GM10266 (cell line): ENCODE results near the gene NCS1.

ENCODE experiments used
- DNase-seq: peaks from one replicate; pipeline ENCODE4 v3.0.0; 2012; ENCODE audit errors: extremely low spot score
- TF ChIP-seq, protein P1 (sequence below): IDR thresholded peaks from 2 replicates; pipeline ENCODE4 v1.5.1; 2012; ENCODE audit warnings: mild to moderate bottlenecking, low read depth; ENCODE audit not compliant: control insufficient read depth, insufficient read depth; ENCODE audit errors: missing control alignments

Gene NCS1

DNA sequence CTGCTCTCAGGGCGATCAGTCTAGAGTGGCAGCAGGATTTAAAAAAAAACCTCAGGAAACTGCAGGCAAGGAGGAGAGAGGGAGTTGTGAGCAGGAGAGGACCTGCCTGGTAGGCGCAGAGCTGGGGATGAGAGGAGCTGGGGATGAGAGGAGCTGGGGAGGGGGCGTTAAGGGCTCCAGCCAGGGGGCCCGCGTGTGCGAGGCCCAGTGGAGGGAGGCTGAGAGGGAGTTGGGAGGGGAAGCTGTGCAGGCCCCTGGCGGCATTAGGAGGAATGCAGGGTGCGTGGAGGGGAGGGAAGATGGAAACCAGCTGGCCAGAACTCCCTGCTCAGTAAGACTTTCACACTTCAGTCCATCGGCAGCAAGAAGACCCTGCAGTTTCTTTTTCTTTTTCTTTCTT, 48.1 kb downstream of the NCS1 start:
- DNase-seq = no peak
- TF ChIP-seq, protein P1, sequence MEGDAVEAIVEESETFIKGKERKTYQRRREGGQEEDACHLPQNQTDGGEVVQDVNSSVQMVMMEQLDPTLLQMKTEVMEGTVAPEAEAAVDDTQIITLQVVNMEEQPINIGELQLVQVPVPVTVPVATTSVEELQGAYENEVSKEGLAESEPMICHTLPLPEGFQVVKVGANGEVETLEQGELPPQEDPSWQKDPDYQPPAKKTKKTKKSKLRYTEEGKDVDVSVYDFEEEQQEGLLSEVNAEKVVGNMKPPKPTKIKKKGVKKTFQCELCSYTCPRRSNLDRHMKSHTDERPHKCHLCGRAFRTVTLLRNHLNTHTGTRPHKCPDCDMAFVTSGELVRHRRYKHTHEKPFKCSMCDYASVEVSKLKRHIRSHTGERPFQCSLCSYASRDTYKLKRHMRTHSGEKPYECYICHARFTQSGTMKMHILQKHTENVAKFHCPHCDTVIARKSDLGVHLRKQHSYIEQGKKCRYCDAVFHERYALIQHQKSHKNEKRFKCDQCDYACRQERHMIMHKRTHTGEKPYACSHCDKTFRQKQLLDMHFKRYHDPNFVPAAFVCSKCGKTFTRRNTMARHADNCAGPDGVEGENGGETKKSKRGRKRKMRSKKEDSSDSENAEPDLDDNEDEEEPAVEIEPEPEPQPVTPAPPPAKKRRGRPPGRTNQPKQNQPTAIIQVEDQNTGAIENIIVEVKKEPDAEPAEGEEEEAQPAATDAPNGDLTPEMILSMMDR = no peak

DNA sequence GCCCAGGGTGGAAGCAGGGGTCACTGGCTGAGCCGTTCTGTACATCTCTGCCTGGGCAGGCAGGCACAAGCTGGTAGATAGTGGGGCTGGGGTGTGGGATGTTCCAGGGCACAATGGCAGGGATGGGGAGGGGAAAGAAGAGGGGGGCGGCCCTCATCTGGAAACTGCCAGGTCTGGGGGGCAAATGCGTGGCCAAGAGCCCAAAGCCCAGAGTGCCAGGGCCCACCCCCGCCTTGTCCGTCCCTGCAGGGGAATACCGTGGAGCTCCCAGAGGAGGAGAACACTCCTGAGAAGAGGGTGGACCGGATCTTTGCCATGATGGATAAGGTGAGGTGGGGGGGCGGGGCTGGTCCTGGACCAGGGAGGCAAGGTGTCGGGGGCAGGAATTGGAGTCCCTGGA, 50.6 kb downstream of the NCS1 start:
- no peak for DNase-seq
- TF ChIP-seq, protein P1 = no peak

DNA sequence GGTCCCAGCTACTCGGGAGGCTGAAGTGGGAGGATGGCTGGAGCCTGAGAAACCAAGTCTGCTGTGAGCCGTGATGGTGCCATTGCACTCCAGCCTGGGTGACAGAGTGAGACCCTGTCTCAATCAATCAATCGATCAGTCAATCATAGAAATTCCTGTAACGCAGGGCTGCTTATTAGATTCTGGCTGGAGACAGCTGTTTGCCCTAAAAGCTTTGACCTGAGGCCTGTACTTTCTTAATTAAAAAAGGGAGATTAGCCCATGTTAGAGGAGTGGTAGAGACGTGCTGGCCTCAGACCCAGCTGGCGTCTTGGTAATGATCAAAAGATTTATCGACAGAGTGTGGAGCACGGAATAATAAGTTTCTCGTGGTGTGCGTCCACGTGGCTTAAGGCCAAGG, 52.9 kb downstream of the NCS1 start:
- TF ChIP-seq, protein P1 = no peak
- no peak for DNase-seq

DNA sequence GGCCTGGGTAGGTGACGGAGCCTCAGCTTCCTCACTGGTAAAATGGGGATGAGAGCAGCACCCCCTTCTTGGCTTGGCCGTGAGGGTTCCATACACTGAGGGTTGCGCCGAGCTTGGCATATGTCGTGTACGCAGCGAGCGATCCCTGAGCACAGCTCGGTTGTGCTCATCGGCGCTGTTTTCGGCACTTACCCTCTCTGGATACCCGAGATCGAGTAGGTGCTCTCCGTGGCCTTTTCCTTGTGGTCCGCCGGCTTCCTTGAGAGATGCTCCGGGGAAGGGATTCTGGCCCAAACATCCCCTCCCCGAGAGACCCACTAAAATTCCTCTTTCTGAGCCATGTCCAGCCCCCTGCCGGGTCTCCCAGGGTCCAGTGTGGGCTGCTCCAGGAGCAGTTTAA, 53.4 kb downstream of the NCS1 start:
- DNase-seq = no peak
- TF ChIP-seq, protein P1 = no peak

DNA sequence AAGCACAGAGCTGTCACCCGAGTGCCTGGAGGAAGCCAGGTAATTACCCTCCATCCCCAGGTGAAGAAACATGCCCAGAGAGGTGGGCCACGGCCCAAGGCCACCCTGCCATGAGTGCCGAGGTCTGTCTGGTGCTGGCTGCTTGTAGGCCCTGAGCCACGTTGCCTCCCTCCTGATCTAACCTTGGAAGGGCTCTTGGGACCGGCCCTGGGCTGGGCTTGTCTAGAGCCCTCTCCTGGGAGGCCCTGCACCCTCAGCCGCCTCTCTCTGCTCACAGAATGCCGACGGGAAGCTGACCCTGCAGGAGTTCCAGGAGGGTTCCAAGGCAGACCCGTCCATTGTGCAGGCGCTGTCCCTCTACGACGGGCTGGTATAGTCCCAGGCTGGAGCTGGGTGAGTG, 53.9 kb downstream of the NCS1 start:
- TF ChIP-seq, protein P1 = no peak
- no peak for DNase-seq

DNA sequence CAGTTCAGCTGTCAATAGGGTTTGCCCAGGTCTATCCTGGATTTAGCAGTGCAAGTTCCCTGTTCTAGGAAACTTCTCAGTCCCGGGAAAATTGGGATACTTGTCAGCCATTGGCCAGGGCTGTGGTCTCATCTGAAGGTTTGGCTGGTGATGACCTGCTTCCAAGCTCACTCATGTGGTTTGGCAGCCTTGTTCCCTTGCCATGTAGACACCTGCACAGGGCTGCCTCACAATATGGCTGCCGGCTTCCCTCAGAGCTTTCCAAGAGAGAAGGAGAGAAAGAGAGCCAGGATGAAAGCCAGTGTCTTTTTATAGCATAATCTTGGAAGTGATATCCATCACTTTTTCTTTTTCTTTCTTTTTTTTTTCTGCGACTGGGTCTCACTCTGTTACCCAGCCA, 55.6 kb downstream of the NCS1 start:
- DNase-seq = no peak
- TF ChIP-seq, protein P1 = no peak

DNA sequence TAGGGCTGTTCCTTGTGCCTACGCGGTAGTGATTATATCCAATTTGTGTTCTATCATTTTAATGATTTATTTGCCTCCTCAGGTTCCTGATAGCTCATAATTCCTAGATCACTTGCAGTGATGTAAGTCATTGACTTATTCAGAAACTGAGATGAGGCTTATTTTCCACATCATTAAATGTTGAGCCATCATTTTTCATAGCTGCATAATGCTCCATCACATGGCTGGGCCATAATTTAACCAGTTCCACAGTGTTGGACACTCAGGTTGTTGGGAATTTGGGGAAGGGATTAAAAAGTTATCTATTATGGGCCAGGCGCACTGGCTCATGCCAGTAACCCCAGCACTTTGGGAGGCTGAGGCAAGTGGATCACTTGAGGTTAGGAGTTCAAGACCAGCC, 57.6 kb downstream of the NCS1 start:
- no peak for DNase-seq
- TF ChIP-seq, protein P1 = no peak

DNA sequence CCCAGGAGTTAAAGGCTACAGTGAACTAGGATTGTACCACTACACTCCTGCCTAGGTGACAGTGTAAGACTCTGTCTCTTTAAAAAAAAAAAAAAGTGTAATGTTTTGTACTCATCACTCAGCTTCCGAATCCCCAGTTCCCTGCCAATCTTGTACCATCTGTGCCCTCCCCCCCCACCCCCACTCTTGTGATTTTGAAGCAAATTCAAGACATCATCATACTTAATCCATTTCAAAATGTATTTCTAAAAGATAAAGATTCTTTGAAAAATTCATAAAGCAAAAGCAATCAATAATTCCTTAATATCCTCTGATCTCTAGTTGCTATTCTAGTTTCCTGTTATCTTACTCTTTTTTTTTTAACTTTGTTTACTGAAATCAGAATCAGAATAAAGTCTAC, 58.4 kb downstream of the NCS1 start:
- DNase-seq = no peak
- TF ChIP-seq, protein P1 = no peak
